Measurements from ENCODE around the gene OR9Q1. TPM values are rescaled to one million over a fixed set of nuclear protein-coding genes. Genes with fewer than 3 reads are reported as not detected.

Gene OR9Q1
- total RNA-seq, 1 donor from 2014 or later, result not detected

Small RNAs within 50 kb of the gene (small RNA-seq; reads per million reads assigned to genes)
- not detected for gene RNU6-899P (ENCODE audit: low replicate concordance)

Other genes starting within 250 kb of the OR9Q1 start
- gene OR6Q1, start 7.1 kb downstream of the OR9Q1 start, total RNA-seq, result not detected
- gene OR9I1, start 101.6 kb downstream of the OR9Q1 start, total RNA-seq, result not detected
- gene OR9Q2, start 165.2 kb downstream of the OR9Q1 start, total RNA-seq, result not detected
- gene OR1S2, start 180.3 kb downstream of the OR9Q1 start, total RNA-seq, result not detected
- not detected for gene OR1S1, start 188.8 kb downstream of the OR9Q1 start, total RNA-seq
- not detected for gene OR10Q1, start 205.0 kb downstream of the OR9Q1 start, total RNA-seq
- gene OR10W1, start 244.4 kb downstream of the OR9Q1 start, total RNA-seq, result not detected

Measured in skin of body (tissue), 2 donors.